Stimulated activated CD8-positive, alpha-beta memory T cell treated with anti-CD3 and anti-CD28 coated beads, Interleukin-4, amount 100 ng/mL, for 1 hour (primary cell): ENCODE measurements around the gene ZNF133.
"Not testable (repeated sequence)": the region's sequence is repeated elsewhere in the genome, so short reads cannot be mapped to it uniquely, and the experiment has no call there.

Experiments
- DNase-seq, 2 donors: peaks; one replicate each; pipeline ENCODE4 v3.0.0-alpha.2; 2020; ENCODE audit warnings: low read depth in 2 of 2, low spot score in 1 of 2

Gene ZNF133

DNA sequence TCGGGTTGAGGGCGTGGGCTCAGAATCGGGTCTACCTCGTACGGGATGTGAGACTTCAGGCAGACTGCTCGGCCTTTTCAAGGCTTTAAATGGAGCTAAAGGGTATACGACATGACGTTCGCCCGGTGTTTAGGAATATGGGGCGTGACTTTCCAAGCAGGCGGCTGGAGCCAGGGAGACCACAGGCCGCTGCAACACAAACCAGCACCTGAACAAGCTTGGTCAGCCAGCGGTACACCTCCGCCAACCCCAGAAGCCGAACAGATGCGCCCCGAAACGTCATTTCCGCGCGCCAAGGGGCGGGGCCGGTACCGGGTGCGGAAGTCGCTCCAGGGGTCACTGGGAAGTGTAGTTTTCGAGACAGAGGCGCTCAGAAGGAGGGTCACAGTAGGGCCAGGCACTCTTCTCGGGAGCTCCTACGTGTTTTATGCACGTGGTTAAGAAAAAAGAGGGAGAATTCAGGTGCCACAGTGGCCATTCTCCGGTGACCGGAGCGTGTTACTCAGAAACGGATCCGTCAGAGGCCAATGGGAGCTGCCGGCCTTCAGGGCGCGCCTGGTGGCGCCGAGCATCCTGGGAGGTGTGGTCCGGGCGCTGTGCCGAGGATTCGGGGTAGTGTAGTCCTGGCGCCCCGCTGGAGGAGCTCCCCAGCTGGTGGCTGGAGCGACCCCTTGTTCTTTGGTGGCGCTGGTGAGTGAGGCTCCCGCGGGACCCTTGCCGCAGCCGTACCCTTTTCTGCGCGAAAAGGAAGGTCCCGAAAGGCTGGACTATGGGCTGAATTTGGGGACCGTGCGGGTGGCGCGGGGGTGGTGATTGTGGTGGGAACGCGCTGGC is at the start of gene ZNF133:
Gene ZNF133, plus strand, starts transcription at position 613 of the 834 bp plus-strand sequence. CDS start 17,160 bp downstream, outside the sequence.
- DNase-seq: peak; percentile 94

DNA sequence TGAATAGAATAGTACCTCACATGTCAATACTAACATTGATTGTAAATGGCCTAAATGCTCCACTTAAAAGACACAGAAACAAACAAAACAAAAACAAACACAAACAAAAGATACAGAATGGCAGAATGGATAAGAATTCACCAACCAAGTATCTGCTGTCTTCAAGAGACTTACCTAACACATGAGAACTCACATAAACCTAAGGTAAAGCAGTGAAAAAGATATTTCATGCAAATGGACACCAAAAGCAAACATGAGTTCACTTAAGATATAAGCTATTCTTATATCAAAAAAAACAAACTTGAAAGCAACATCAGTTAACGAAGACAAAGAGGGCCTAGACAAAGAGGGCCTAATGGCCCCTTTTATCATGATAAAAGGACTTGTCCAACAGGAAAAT is 47.3 kb upstream of the ZNF133 start:
- no peak for DNase-seq

DNA sequence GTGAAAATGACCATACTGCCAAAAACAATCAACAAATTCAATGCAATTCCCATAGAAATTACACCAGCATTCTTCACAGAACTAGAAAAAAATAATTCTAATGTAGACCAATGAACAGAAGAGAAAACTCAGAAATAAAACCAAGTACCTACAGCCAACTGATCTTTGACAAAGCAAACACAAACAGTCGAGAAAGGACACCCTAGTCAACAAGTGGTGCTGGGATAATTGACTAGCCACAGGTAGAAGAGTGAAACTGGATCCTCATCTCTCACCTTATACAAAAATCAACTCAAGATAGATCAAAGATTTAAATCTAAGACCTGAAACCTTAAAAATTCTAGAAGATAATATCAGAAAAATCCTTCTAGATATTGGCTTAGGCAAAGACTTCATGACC is 44.5 kb upstream of the ZNF133 start:
- no peak for DNase-seq

DNA sequence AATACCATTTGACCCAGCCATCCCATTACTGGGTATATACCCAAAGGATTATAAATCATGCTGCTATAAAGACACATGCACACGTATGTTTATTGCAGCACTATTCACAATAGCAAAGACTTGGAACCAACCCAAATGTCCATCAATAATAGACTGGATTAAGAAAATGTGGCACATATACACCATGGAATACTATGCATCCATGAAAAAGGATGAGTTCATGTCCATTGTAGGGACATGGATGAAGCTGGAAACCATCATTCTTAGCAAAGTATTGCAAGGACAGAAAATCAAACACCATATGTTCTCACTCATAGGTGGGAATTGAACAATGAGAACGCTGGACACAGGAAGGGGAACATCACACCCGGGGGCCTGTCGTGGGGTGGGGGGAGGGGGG is 39.8 kb upstream of the ZNF133 start:
- not testable (repeated sequence) for DNase-seq

DNA sequence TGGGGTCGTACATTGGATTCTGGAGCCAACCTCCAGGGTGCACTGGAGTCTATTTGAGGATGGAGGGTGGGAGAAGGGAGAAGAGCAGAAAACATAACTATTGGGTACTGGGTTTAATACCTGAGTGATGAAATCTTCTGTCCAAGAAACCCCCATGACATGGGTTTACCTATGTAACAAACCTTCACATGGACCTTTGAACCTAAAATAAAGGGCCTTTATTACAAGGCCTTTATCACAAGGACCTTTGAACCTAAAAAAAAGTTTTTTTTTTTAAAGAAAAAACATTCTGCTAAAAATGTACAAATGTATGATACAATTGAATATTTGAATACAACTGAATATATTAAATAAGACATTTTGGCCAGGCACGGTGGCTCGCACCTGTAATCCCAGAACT is 38.1 kb upstream of the ZNF133 start:
- DNase-seq: no peak

DNA sequence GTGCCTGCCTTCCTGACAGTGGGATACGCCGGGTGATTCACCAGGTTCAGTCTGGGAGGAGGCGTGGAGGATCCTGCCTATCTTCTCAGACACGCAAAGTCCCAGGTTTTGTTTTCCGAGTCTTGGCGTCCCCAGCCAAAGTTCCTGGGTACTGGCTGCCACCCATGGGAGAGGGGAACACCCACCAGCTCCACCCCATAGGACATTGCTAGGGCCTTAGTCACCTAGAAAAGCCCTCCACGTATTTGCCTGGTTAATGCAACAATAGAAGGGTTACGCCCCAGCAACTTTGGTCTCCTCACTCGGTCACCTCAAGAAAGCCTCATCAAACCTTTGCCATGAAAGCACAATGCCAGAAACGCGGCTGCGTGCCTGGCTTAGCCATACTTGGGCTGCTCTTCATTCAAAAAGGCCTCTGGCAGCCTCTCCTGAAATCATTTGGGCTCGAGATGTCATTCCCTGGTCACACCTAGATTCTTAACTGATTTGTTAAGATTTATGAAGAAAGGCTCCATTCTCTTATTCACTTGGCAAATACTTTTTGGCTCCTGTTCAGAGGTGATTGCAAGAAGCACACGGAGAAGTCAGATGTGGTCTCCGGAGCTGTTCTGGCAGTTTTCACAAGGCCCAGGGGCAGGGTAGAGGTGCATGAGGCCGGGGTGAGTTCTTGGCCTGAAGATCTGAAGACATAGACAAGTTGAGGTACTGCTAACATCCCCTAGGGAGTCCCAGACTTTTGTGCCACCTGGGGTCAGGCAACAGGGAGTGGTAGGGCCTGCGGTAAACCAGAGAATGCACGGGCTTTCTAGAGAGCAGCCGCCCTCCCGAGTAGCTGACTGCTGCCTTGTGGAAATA is 35.5 kb upstream of the ZNF133 start:
- no peak for DNase-seq

DNA sequence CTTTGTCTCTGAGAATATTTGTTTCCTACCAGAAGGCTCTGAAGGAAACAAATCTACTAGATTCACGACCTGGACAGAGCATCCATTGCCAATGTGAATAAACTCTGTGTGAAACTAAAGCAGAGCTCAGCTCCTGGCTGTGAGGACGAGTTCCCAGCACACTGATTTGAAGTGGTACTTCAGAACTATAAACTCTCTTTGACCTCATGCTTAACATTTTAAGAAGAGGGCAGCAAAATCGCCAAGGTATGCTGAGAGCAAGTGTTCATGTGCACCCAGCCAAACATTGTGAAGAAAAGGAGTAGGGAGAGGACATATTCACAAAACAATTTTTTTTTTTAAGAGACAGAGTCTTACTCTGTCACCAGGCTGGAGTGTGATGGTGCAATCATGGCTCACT is 33.7 kb upstream of the ZNF133 start:
- DNase-seq: no peak

DNA sequence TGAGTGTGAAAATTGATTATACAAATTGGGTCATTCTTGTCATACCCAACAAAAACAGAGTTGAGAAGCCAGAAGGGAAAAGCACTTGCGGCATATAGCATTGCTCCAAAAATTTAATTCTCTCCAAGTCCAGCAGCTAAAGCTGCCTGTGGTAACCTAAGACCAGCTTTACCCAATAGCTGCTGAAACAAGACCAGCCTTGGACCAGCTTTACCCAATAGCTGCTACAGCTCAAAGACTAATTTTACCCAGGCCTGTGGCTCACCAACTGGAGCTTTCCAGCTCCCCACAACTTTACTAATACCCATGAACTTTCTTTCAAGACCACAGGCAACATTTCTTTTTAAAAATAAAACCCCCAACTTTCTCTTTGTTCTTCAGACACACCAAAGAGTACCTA is 32.8 kb upstream of the ZNF133 start:
- DNase-seq: no peak

DNA sequence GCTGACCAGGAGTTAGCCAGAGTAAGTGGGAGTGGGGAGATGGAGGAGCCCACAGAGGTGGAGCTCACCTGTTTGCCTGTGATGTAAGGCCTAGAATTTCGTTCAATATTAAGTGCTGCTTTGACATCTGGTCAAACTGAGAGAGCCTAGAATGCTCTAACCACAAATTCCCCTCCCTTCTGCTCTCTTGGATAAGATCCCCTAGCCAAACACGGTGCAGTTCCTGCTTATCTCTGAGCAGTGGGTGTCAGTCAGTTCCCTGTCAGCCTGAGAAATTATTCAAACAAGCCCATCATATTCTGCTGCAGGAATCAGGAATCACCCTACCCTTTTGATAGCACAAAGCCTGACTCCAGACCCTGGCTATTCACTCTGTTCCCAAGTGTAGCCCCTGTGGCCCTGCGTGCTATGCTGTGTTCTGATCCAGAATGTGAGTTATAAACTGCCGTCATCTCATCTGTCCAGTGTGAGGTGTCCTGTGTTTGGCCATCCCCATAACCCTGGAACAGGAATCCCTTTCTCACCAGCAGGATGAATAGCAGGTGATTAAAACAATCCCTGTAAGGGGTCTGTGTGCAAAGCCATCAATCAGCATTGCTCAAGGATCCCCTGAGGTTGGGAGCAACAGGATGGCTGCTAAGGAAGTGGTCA is 31.8 kb upstream of the ZNF133 start:
- DNase-seq: no peak

DNA sequence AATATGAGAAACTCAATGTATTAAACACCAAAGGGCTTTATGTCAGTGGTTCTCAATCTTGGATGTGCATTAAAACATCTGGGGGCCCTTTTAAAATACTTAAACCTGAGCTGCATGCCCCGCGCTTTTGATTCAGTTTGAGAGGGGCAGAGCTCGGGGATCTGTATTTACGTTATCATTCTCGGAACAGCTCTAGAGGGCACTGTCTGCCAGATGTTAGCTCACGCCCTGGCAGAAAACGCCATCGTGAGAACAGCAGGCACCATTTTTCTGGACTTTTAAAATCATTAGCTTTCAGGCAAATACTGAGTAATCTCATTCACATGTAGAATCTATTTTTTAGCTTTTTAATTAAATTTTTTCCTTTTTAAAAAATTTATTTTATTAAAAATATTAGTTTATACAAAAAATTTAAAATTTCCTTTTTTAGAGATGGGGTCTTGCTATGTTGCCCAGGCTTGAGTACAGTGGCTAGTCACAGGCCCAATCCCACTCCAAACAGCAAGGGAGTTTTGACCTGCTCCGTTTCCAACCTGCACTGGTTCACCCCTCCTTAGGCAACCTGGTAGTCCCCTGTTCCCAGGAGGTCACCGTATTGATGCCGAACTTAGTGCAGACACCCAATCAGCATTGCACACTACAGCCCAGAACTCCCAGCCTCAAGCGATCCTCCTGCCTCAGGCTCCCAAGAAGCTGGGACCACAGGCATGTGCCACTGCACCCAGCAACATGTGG is 30.0 kb upstream of the ZNF133 start:
- no peak for DNase-seq

DNA sequence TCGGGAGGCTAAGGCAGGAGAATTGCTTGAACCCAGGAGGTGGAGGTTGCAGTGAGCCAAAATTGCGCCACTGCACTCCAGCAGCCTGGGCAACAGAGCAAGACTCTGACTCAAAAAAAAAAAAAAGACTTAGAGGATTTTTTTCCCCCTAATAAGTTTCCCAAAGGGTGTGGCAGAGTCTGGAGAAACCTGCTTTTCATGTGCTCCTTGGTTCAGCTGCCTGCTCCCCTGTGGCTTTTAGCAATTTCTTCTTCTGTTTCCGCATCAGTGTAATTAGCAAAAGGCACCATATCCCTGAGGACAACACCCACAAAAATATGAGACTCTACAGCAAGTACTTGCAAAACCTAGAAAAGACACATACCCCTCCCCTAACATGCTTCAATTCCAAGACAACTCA is 28.6 kb upstream of the ZNF133 start:
- no peak for DNase-seq

DNA sequence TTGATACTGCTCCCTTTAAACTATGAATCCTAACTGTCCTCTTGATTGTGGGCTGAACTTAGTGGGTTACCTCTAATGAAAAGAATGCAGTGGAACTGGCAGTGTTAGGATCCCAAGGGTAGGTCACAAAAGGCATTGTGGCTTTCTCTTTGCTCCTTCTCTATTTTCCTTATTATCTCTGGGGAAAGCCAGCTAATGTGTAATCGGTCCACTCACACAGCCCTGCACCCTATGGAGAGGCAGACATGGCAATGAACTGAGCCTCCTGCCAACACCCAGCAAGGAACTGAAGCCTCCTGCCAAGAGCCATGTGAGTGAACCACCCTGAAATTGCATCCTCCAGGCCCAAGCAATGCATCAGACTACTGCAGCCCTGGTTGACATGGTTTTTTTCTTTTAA is 24.6 kb upstream of the ZNF133 start:
- no peak for DNase-seq

DNA sequence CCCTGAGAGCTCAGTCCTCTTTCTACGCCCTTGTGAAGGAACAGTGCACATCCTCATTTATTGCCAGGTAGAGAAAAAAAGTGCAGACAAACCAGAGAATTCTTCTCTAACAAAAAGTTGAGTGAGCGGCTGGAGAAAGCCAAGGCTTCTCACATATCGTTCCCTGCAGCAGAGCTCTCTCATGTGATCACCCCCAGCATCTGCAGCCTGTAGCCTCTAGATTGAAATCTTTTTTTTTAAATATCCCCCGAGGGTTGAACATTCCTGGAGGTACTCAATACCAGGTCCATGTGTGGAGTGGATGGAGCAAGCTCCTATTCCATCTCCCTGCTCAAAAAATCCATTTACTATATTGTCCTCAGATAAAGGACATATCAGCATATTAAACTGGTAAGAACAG is 22.9 kb upstream of the ZNF133 start:
- no peak for DNase-seq

DNA sequence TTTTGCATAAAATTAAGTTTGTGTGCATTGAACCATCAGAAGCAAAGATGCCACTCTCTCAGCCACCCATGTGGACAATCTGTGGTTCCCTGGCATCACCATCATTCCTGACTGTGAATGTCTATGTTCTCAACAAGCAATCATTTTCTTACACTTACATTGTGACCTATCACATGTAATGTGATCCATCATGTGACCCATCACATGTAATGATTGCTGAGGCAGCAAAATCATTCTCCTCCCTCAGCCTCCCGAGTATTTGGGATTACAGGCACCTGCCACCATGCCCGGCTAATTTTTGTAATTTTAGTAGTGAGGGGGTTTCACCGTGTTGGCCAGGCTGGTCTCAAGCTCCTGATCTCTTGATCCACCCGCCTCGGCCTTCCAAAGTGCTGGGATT is 22.0 kb upstream of the ZNF133 start:
- DNase-seq: no peak

DNA sequence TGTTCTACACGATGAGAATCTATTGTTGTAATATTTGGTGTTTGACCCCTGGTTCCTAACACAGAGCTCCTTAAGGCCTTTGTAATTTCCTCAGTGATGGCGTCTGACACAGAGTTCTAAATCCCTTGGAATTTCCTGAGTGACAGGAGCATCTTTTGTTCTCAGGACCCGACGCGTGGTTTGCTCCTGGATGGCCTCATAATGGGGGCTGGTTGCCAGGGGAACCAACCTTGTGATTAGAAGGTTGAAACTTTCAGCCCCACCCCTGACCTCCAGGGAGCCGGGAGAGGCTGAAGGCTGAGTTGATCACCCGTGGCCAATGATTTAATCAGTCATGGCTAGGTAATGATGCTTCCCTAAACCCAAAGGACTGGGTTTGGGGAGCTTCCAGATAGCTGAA is 20.5 kb upstream of the ZNF133 start:
- no peak for DNase-seq

DNA sequence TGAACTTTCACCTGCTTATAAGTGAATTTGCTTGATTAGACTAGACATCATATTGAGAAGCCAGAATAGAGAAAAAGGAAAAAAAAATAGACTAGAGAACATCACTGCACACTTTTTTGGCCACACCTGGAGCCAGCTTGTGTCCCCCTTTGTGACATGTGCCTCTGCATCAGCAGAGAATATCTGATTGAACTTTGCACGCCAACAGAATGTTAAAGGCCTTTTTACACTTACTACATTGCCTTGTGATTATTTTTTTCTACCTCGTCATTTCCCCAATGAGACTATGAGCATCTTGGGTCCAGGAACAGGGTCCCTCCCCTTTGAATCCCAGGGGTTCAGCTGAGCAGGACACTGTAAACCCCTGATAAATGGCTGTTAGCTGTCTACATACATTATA is 17.2 kb upstream of the ZNF133 start:
- no peak for DNase-seq

DNA sequence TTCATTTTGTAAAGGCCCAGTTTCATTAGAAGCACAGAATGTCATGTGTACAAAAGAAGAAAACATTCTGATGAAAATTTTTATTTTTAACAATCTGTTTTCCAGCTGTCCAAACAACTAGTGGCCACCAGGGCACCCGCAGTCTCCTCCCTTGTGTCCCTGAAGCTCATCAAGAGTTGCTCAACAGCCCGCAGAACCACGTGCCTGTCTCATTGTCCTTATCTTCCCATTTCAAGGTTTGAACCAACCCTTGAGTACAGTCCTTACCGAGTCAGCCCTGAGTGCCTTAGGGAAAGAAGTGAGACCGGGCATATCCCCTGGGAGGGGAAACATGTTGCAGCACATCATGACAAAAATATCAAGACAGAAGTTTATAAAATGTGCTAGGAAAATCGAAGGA is 15.9 kb upstream of the ZNF133 start:
- DNase-seq: no peak

DNA sequence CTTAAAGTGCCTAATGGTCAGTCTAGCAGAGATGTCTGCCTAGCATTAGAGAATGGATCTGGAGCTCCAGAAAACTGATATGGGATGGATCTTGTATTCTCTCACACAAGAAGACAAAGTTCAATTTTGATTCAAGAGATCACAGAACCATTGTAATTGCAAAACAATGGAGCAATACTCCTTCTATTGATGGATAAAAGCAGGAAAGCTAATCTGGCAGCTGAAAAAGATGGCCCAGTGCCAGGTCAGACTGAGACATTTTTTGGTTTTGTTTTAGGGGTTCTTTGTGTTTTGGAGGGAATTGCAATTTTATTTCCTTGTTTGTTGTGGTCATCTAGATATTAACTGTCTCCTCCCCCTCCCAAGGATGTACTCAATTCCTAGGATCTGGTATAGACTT is 14.6 kb upstream of the ZNF133 start:
- DNase-seq: no peak

DNA sequence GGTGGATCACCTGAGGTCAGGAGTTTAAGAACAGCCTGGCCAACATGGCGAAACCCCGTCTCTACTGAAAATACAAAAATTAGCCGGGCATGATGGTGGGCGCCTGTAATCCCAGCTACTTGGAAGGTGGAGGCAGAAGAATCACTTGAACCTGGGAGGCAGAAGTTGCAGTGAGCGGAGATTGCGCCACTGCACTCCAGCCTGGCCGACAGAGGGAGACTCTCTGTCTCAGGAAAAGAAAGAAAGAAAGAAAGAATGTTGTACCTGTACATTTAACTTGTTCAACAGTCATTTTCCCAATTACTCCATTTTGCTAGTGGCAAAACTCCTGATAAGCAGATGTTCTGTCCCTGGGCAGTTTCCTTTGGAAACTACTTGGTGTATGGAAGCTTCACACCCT is 12.4 kb upstream of the ZNF133 start:
- not testable (repeated sequence) for DNase-seq

DNA sequence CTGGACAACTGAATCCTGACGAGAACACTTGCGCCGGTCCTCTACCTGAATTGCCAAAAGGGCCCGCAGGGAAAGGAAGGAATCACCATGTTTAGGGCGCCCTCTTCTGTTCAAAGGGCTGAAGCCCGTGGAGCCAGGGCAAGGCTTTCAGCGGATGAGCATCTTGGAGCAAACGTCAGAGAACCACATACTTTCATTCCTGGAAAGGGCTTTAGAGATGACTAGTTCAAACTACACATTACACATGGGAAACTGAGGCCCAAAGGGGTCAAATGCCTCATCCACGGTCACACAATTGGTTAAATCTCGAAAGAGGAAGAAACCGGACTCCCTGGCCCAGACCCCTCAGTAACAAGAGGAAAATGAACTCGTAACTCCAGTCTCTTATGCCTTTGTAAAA is 11.5 kb upstream of the ZNF133 start:
- DNase-seq: peak in 1 of 2 donors; percentile 12

DNA sequence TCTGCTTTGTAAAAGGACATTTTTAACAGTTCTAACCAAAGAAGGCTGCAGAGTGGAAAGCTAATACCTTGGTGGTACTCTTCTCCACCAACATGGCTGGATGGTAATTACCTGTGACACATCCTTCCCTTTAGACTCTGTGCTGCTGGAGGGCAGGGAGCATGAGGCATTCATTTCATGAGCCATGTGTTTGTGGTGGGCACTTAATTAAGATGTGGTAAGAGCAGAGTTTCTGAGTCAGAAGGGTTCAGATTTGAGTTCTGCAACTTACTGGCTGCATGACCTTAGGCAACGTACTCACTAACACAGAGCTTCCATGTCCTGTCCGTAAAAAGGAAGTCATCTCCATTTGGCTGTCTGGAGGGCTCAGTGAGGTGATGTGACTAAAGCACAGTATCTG is 9.1 kb upstream of the ZNF133 start:
- no peak for DNase-seq
